B cell (primary cell): ENCODE measurements around the gene ZNF774.

Experiments used
- CTCF ChIP-seq: fragments of 200-600 bp; IDR thresholded peaks from one replicate; pipeline ENCODE4 v1.8.0; 2022; ENCODE audit warnings: antibody characterized with exemption, mild to moderate bottlenecking
- EZH2 ChIP-seq: IDR thresholded peaks from 2 replicates; pipeline ENCODE4 v1.6.1; 2012; ENCODE audit warnings: borderline replicate concordance, low read depth, mild to moderate bottlenecking, moderate library complexity, low read length; ENCODE audit not compliant: insufficient read depth, poor library complexity, severe bottlenecking

DNA sequence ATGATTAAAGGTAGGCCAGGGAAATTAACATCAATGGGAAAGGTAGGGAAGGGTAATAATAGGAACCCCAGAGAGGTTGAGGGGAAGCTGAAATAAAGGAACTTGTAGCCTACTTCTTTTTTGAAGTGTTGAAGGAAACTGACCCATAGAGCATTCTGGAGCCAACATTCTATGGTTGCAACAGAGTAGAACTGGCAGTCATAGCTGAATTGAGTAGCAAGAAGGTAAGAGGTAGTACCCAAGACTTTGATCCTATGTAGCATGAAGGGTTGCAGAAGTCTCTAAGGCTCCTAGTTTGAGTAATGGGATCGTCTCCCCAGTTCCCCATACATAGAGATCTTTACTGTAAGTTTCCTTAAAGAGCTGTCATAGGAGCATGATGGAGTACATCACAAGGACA, 7.4 kb upstream of the ZNF774 start:
- TF ChIP-seq CTCF (no peak), EZH2 (no peak)
